ENCODE data around the gene LRG1. TPM values are rescaled to one million over a fixed set of nuclear protein-coding genes. Genes with fewer than 3 reads are reported as not detected.

The LRG1 gene
- total and polyA plus RNA-seq, 10 of the 15 experiments (the other 5 are each of a cell fraction or from before 2014, with no cell fraction given) = 0.29 to 4.7 (median 0.58) TPM

GRCh38 chr19:4524808-4525562, 14.9 kb downstream of the LRG1 start:
- ATAC-seq = peak; percentile 93
- 54% methylated on average over 21 of the region's 23 CpGs for WGBS (ENCODE audit: insufficient coverage, insufficient replicate concordance, low lambda C conversion rate, missing lambda C conversion rate)
- H2AFZ ChIP-seq (ENCODE audit: control insufficient read depth, low read depth, low read length) = no peak overlapping the region
- in situ Hi-C loops (cut with MboI) (no loop called here), intact Hi-C loops (cut with micrococcal nuclease; ENCODE audit: unreplicated experiment) (loop anchor here (2.0 kb wide), 1 partner anchor 258 kb away; no protein-coding TSS in a partner anchor)
- no peaks in the 10 kb centered on the region for H3K4me1 ChIP-seq (ENCODE audit: control insufficient read depth, insufficient read depth, low read length)
- ChIA-PET RAD21 (ENCODE audit: unreplicated experiment) (interaction anchor here (1.2 kb wide), 2 partner anchors 10 to 258 kb away, joined by 3 to 8 read pairs; partner anchors contain the start of gene PLIN5), CTCF (interaction anchor here (0.6 to 4.5 kb wide), 20 partner anchors 8 to 607 kb away, joined by 3 to 44 read pairs (median 4); partner anchors contain the start of genes LRG1, PLIN5 and SEMA6B), SMC1A (ENCODE audit: uncharacterized antibody, unreplicated experiment) (interaction anchor here (1.0 to 1.5 kb wide), 3 partner anchors 14 to 258 kb away, joined by 4 read pairs; partner anchors contain the start of gene LRG1), POLR2A (interaction anchor here (0.5 kb wide), 1 partner anchor 26 kb away, joined by 6 read pairs; no protein-coding TSS in a partner anchor)
- H3K9ac ChIP-seq (ENCODE audit: control insufficient read depth, insufficient read depth, low read length) = no peak overlapping the region
- BruUV-seq (replicated peaks) = no TSS peak
- H3K27me3 ChIP-seq (replicated peaks in 1 of 2; ENCODE audit: control insufficient read depth in 2 of 2, insufficient read depth in 2 of 2, low read length in 1 of 2) = no peaks in the 10 kb centered on the region
- H3K27ac ChIP-seq (ENCODE audit: control insufficient read depth, insufficient read depth) = no peak overlapping the region
- no peaks in the 10 kb centered on the region for H3K9me3 ChIP-seq (replicated peaks; ENCODE audit: control insufficient read depth, insufficient read depth, low read length)
- H3K4me2 ChIP-seq (ENCODE audit: control insufficient read depth, insufficient read depth) = no peak overlapping the region
- H3K79me2 ChIP-seq (ENCODE audit: control insufficient read depth, insufficient read depth, low read length) = no peaks in the 10 kb centered on the region
- no peak overlapping the region for H3K4me3 ChIP-seq
- TF ChIP-seq SMARCA5 (IDR thresholded peaks at IDR 0.05) = peak; percentile 75; the same call in 1 of the 2 replicates
- peak; percentile 65 to 91 (median 77) for TF ChIP-seq CTCF (IDR thresholded peaks at IDR 0.05 in 2 of 3, conservative IDR thresholded peaks at IDR 0.05 in 1 of 3; ENCODE audit: control insufficient read depth in 2 of 3, extremely low read depth in 1 of 3, insufficient read depth in 1 of 3, low read depth in 3 of 3, low read length in 3 of 3)
- peak; percentile 43 for TF ChIP-seq RAD21 (IDR thresholded peaks at IDR 0.05; ENCODE audit: insufficient read depth, low read depth, low read length)
- no peak for TF ChIP-seq SIN3A (IDR thresholded peaks at IDR 0.05; ENCODE audit: low read depth, low read length)
- no peak for TF ChIP-seq CHD2 (IDR thresholded peaks at IDR 0.05; ENCODE audit: borderline replicate concordance, low read depth, low read length)
- no peak for TF ChIP-seq STAT1 (conservative IDR thresholded peaks at IDR 0.05)
- peak; percentile 63; the same call in 1 of the 2 replicates for TF ChIP-seq SMC3 (IDR thresholded peaks at IDR 0.05; ENCODE audit: borderline replicate concordance, low read length)
- peak; percentile 31 for FAIRE-seq
- H4K20me1 ChIP-seq (ENCODE audit: control insufficient read depth, insufficient read depth) = no peaks in the 10 kb centered on the region
- no peak for DNase-seq (ENCODE audit: low read depth, low spot score)
- no peaks in the 10 kb centered on the region for H3K36me3 ChIP-seq (ENCODE audit: control insufficient read depth in 2 of 2, insufficient read depth in 2 of 2, low read length in 1 of 2)
